Thoracic aorta (tissue), 2 donors: ENCODE measurements around the gene CD72. TPM values are rescaled to one million over a fixed set of nuclear protein-coding genes. Genes with fewer than 3 reads are reported as not detected.

Source experiments
- ATAC-seq: fragments of 150-250 bp; one replicate; pipeline ENCODE4 v1.8.0; 2017; ENCODE audit warnings: low read depth; ENCODE audit not compliant: insufficient number of reproducible peaks, low FRiP score
- DNase-seq: peaks from one replicate; pipeline ENCODE4 v3.0.0-alpha.2; 2020; ENCODE audit warnings: low spot score
- H3K27ac ChIP-seq, 2 donors: fragments of 200-600 bp; sonication (generic); 1 replicate in 1 of 2; 2 replicates in 1 of 2; pipeline ENCODE4 v1.5.1; 2016; ENCODE audit warnings: mild to moderate bottlenecking in 2 of 2, moderate library complexity in 2 of 2
- H3K27me3 ChIP-seq: fragments of 200-600 bp; sonication (generic); replicated peaks from 2 replicates; pipeline ENCODE4 v1.6.0; 2016; ENCODE audit warnings: mild to moderate bottlenecking; ENCODE audit not compliant: insufficient read depth
- H3K36me3 ChIP-seq: fragments of 200-600 bp; sonication (generic); one replicate; pipeline ENCODE4 v1.5.1; 2016
- H3K4me1 ChIP-seq, 2 donors: fragments of 200-600 bp; sonication (generic); 1 replicate in 1 of 2; 2 replicates in 1 of 2; pipeline versions ENCODE4 v1.5.1 to v1.6.0; 2016; ENCODE audit warnings: low read depth in 2 of 2, mild to moderate bottlenecking in 1 of 2; ENCODE audit not compliant: control insufficient read depth in 1 of 2
- H3K4me3 ChIP-seq: fragments of 200-600 bp; sonication (generic); 2 replicates; pipeline ENCODE4 v1.5.1; 2016; ENCODE audit warnings: mild to moderate bottlenecking
- H3K9me3 ChIP-seq: fragments of 200-600 bp; sonication (generic); 2 replicates; pipeline ENCODE4 v1.5.1; 2016
- total RNA-seq, 2 donors: library from RNA; depleted of rRNA; stranded (reverse); fragments of >200 nt; gene quantifications; one replicate each; pipeline versions ENCODE4 v1.1.0 to v1.2.3, GENCODE V29; 2016
- TF ChIP-seq, protein P1 (sequence below): fragments of 200-600 bp; sonication (generic); IDR thresholded peaks from one replicate; pipeline ENCODE4 v1.5.1; 2019; ENCODE audit warnings: antibody characterized with exemption

CD72 gene
- total RNA-seq, 2 donors from 2014 or later, result 2.2 to 9.9 TPM

DNA sequence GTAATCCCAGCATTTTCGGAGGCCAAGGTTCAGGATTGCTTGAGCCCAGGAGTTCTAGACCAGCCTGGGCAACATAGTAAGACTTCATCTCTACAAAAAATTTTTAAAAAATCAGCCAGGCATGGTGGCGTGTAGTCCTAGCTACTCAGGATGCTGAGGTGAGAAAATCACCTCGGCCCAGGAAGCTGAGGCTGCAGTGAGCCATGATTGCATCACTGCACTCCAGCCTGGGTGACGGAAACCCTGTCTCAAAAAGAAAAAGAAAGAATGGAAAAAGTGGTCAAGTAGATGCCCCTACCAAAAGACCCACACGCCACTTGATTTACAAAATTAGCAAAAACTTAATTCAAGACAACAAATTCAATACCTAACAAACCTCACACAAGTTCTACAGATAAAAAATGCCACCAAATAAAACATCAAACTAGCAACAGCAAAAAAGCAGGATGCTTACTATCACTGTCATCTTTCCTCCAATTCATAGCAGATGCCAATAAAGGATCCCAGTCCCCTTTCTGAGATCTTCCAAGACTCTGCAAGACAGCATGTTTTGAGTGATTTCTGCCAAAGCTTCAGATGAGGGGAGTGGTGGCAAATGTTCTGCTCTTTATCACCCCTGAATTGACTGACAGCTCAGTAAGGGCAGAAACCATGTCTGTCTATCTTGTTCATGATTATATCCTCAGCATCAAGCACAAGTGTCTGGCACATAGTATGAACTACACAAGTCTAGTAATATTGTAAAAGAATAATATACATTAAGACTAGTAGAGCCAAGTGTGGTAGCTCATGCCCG, 47.3 kb downstream of the CD72 start:
- ATAC-seq (no peak), DNase-seq (no peak)

DNA sequence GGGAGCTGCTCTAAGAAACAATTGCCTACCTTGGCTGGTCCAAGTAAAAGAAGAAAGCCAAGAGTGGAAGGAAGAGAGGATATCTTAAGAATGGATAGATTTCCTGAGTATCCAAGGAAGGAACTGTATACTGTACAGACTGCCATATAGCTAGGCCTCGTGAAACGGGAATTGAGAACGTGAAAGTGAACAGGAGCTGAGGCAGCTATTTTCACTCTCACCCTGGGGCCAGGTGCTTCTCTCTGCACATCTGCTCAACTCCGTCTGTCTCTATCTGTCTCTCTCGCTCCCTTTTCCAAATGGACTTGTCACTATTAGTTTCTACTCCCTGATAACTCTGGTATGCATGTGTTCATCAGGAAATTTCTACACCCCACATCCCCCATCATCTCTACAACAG, 49.0 kb downstream of the CD72 start:
- H3K27ac ChIP-seq, result no peak overlapping the region
- H3K36me3 ChIP-seq, result no peaks in the 10 kb centered on the region
- no peak for DNase-seq
- no peak overlapping the region for H3K4me3 ChIP-seq
- no peaks in the 10 kb centered on the region for H3K27me3 ChIP-seq
- no peak for ATAC-seq
- H3K4me1 ChIP-seq, result peaks cover 8 to 17% of the 10 kb centered on the region in 2 donors
- H3K9me3 ChIP-seq, result no peaks in the 10 kb centered on the region
- TF ChIP-seq, protein P1, sequence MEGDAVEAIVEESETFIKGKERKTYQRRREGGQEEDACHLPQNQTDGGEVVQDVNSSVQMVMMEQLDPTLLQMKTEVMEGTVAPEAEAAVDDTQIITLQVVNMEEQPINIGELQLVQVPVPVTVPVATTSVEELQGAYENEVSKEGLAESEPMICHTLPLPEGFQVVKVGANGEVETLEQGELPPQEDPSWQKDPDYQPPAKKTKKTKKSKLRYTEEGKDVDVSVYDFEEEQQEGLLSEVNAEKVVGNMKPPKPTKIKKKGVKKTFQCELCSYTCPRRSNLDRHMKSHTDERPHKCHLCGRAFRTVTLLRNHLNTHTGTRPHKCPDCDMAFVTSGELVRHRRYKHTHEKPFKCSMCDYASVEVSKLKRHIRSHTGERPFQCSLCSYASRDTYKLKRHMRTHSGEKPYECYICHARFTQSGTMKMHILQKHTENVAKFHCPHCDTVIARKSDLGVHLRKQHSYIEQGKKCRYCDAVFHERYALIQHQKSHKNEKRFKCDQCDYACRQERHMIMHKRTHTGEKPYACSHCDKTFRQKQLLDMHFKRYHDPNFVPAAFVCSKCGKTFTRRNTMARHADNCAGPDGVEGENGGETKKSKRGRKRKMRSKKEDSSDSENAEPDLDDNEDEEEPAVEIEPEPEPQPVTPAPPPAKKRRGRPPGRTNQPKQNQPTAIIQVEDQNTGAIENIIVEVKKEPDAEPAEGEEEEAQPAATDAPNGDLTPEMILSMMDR, result no peak

More for the DNA sequence above, 47.3 kb downstream of the CD72 start:
- Histone ChIP-seq H3K27ac (no peak overlapping the region), H3K27me3 (no peaks in the 10 kb centered on the region), H3K36me3 (no peaks in the 10 kb centered on the region), H3K4me1 (peaks cover 0 to under 1% of the 10 kb centered on the region in 2 donors), H3K9me3 (no peaks in the 10 kb centered on the region), H3K4me3 (no peak overlapping the region)
- TF ChIP-seq, protein P1, result no peak

DNA sequence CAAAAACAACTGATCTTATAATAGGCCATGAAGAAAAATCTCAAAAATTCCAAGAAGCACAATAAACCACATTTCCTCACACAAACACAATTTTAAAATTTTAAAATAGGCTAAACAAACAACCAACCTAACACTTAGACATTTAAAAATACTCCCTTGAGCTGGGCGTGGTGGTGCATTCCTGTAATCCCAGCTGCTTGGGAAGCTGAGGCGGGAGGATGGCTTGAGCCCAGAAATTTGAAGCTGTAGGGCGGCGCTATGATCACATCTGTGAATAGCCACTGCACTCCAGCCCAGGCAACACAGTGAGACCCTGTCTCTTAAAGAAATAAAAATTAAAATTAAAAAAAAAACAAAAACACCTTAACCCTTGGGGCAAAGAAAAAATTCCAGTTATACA, 50.0 kb downstream of the CD72 start:
- ATAC-seq, result no peak
- TF ChIP-seq, protein P1, result no peak
- H3K9me3 ChIP-seq, result no peaks in the 10 kb centered on the region

DNA sequence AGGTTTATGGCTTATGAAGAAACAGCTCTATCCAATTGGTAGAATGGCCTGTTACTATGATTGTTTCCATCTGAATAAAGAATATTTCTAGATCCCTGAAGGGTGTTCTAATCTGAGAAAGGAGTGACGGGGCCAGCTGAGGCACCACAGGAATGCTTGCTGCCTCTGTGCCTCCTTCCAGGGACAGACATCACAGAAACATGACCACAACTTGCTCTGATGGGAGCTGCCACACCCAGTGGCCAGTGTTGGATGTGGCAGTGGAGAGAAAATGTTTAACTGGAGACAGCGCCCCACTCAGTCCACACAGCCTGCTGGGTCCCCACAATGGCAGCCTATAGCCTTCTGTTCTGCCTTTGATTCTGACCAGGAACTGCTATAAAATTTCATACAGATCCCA, 51.8 kb downstream of the CD72 start:
- no peaks in the 10 kb centered on the region for H3K9me3 ChIP-seq
- H3K27ac ChIP-seq, result peak overlapping the region in 1 of 2 donors; percentile 91
- H3K4me3 ChIP-seq, result no peak overlapping the region
- DNase-seq, result no peak
- no peaks in the 10 kb centered on the region for H3K27me3 ChIP-seq
- TF ChIP-seq, protein P1, result no peak
- H3K4me1 ChIP-seq, result peaks cover 24 to 42% of the 10 kb centered on the region in 2 donors
- H3K36me3 ChIP-seq, result no peaks in the 10 kb centered on the region
- no peak for ATAC-seq

More for the DNA sequence above, 50.0 kb downstream of the CD72 start:
- peaks cover 18 to 27% of the 10 kb centered on the region in 2 donors for H3K4me1 ChIP-seq
- no peak overlapping the region for H3K27ac ChIP-seq
- H3K27me3 ChIP-seq, result no peaks in the 10 kb centered on the region
- DNase-seq, result no peak
- H3K4me3 ChIP-seq, result no peak overlapping the region
- no peaks in the 10 kb centered on the region for H3K36me3 ChIP-seq

DNA sequence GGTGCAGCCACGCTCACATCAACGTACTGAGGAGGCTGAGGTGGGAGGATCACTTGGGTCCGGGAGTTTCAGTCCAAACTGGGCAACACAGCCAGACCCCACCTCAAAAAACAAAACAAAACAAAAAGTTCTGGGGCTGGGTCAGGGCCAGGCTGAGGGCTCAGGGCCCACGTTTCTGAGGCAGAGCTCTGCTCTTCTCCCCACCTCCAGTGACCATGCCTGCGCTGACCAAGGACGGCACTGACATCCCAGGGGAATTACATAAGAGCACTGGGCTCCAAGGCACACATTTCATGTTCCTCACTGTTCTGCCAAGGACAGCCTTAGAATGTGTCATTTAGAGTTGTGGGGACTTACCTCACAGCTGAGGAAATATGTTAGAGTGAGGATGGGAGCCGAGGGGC, 53.6 kb downstream of the CD72 start:
- Histone ChIP-seq H3K27me3 (no peaks in the 10 kb centered on the region), H3K4me1 (peaks cover 24 to 59% of the 10 kb centered on the region in 2 donors), H3K4me3 (peak overlapping the region; percentile 55), H3K9me3 (no peaks in the 10 kb centered on the region), H3K36me3 (peaks cover 13% of the 10 kb centered on the region), H3K27ac (peak overlapping the region; percentile 89 to 91)
- TF ChIP-seq, protein P1, result no peak
- ATAC-seq (peak; percentile 87), DNase-seq (peak; percentile 64)
